Mesodermal cell (in vitro differentiated cells): Measurements from ENCODE around the gene ECEL1.
"Not testable (repeated sequence)": the region's sequence is repeated elsewhere in the genome, so short reads cannot be mapped to it uniquely, and the experiment has no call there.

Experiments
- H3K27ac ChIP-seq: 2 replicates; pipeline ENCODE4 v1.7.0; 2013; ENCODE audit warnings: mild to moderate bottlenecking, low read depth, low read length, moderate library complexity; ENCODE audit not compliant: severe bottlenecking
- H3K36me3 ChIP-seq: 2 replicates; pipeline ENCODE4 v1.7.1; 2013; ENCODE audit warnings: mild to moderate bottlenecking, low read length, moderate library complexity; ENCODE audit not compliant: control insufficient read depth, insufficient read depth
- H3K4me1 ChIP-seq: one replicate; pipeline ENCODE4 v1.7.1; 2013; ENCODE audit warnings: mild to moderate bottlenecking, low read length; ENCODE audit not compliant: insufficient read depth, control insufficient read depth, poor library complexity, severe bottlenecking
- H3K4me3 ChIP-seq: 2 replicates; pipeline ENCODE4 v1.7.0; 2013; ENCODE audit warnings: low read length, control low read depth, mild to moderate bottlenecking; ENCODE audit not compliant: insufficient read depth, poor library complexity, severe bottlenecking; ENCODE audit errors: extremely low read depth
- H3K9me3 ChIP-seq: 2 replicates; pipeline ENCODE4 v1.7.1; 2013; ENCODE audit warnings: mild to moderate bottlenecking, low read length, moderate library complexity; ENCODE audit not compliant: control insufficient read depth
- WGBS, 2 experiments: methylation state at CpG; one replicate each; pipeline ENCODE4 v1.1.5; 2013; ENCODE audit warnings: missing lambda C conversion rate in 2 of 2; ENCODE audit not compliant: insufficient coverage in 2 of 2; 5-methylcytosine and 5-hydroxymethylcytosine counted together

Gene ECEL1

GRCh38 chr2:232455426-232456255, 32.0 kb downstream of the ECEL1 start, which contains the start of gene ALPI:
Gene ALPI, plus strand, starts transcription at chr2:232456153. Its CDS starts 47 bp downstream, at chr2:232456200.
- 82 to 89% methylated on average over 10 to 11 of the region's 14 CpGs for WGBS, 2 experiments
- no peaks in the 10 kb centered on the region for H3K9me3 ChIP-seq
- H3K4me3 ChIP-seq = no peak within 1 kb of the TSS
- no peaks in the 10 kb centered on the region for H3K36me3 ChIP-seq
- no peaks in the 10 kb centered on the region for H3K4me1 ChIP-seq
- no peak within 1 kb of the TSS for H3K27ac ChIP-seq

- H3K36me3 ChIP-seq = no peaks in the 10 kb centered on the region
- no peak overlapping the region for H3K4me3 ChIP-seq
- H3K4me1 ChIP-seq = no peaks in the 10 kb centered on the region
- no peaks in the 10 kb centered on the region for H3K9me3 ChIP-seq
- WGBS, 2 experiments = 85 to 90% methylated on average over 7 to 9 of the region's 9 CpGs
- no peak overlapping the region for H3K27ac ChIP-seq
These were observed 33.0 kb downstream of the ECEL1 start for GRCh38 chr2:232454630-232455029.

GRCh38 chr2:232451645-232452044, 36.0 kb downstream of the ECEL1 start:
- 80 to 100% methylated on average over 1 to 3 of the region's 3 CpGs for WGBS, 2 experiments
- H3K4me3 ChIP-seq, H3K36me3 ChIP-seq, H3K4me1 ChIP-seq, H3K27ac ChIP-seq, H3K9me3 ChIP-seq: not testable (repeated sequence)

- 73 to 75% methylated on average over 6 to 12 of the region's 12 CpGs for WGBS, 2 experiments
- Histone ChIP-seq H3K36me3 (no peaks in the 10 kb centered on the region), H3K27ac (no peak overlapping the region), H3K4me1 (peaks cover 6% of the 10 kb centered on the region), H3K9me3 (no peaks in the 10 kb centered on the region), H3K4me3 (no peak overlapping the region)
These were observed 37.7 kb downstream of the ECEL1 start for GRCh38 chr2:232449964-232450363.

- Histone ChIP-seq H3K9me3 (no peaks in the 10 kb centered on the region), H3K4me3 (no peak overlapping the region), H3K4me1 (peaks cover 6% of the 10 kb centered on the region), H3K27ac (no peak overlapping the region), H3K36me3 (no peaks in the 10 kb centered on the region)
- WGBS, 2 experiments = 66 to 69% methylated on average over 5 to 7 of the region's 10 CpGs
These were observed 39.3 kb downstream of the ECEL1 start for GRCh38 chr2:232448304-232448690.

- no peak overlapping the region for H3K27ac ChIP-seq
These were observed 39.9 kb downstream of the ECEL1 start for GRCh38 chr2:232447638-232448303.

GRCh38 chr2:232447091-232447620, 40.5 kb downstream of the ECEL1 start:
- H3K4me3 ChIP-seq = no peak overlapping the region
- no peaks in the 10 kb centered on the region for H3K36me3 ChIP-seq
- WGBS, 2 experiments = 92 to 100% methylated on average over 2 to 5 of the region's 9 CpGs
- H3K9me3 ChIP-seq = no peaks in the 10 kb centered on the region
- peaks cover 6% of the 10 kb centered on the region for H3K4me1 ChIP-seq
- no peak overlapping the region for H3K27ac ChIP-seq

More at GRCh38 chr2:232447638-232448303, 39.9 kb downstream of the ECEL1 start:
- WGBS, 2 experiments = 85 to 91% methylated on average over 14 to 17 of the region's 18 CpGs
- peaks cover 6% of the 10 kb centered on the region for H3K4me1 ChIP-seq
- H3K36me3 ChIP-seq = no peaks in the 10 kb centered on the region
- H3K4me3 ChIP-seq = no peak overlapping the region
- no peaks in the 10 kb centered on the region for H3K9me3 ChIP-seq

GRCh38 chr2:232446266-232446777, 41.3 kb downstream of the ECEL1 start:
- not testable (repeated sequence) for H3K27ac ChIP-seq, H3K36me3 ChIP-seq, H3K4me3 ChIP-seq, H3K9me3 ChIP-seq, H3K4me1 ChIP-seq
- 20 to 43% methylated on average over 1 to 5 of the region's 9 CpGs for WGBS, 2 experiments

GRCh38 chr2:232445149-232445885, 42.3 kb downstream of the ECEL1 start:
- 79 to 84% methylated on average over 8 to 12 of the region's 29 CpGs for WGBS, 2 experiments
- not testable (repeated sequence) for H3K9me3 ChIP-seq

GRCh38 chr2:232444409-232445148, 43.1 kb downstream of the ECEL1 start:
- H3K36me3 ChIP-seq = no peaks in the 10 kb centered on the region
- 77 to 82% methylated on average over 11 to 21 of the region's 21 CpGs for WGBS, 2 experiments

More at GRCh38 chr2:232445149-232445885, 42.3 kb downstream of the ECEL1 start:
- H3K27ac ChIP-seq, H3K4me1 ChIP-seq, H3K4me3 ChIP-seq, H3K36me3 ChIP-seq: not testable (repeated sequence)

More at GRCh38 chr2:232444409-232445148, 43.1 kb downstream of the ECEL1 start:
- peaks cover 6% of the 10 kb centered on the region for H3K4me1 ChIP-seq
- no peak overlapping the region for H3K4me3 ChIP-seq
- no peaks in the 10 kb centered on the region for H3K9me3 ChIP-seq
- no peak overlapping the region for H3K27ac ChIP-seq
